ENCODE measurements around the gene TEX9.

DNA sequence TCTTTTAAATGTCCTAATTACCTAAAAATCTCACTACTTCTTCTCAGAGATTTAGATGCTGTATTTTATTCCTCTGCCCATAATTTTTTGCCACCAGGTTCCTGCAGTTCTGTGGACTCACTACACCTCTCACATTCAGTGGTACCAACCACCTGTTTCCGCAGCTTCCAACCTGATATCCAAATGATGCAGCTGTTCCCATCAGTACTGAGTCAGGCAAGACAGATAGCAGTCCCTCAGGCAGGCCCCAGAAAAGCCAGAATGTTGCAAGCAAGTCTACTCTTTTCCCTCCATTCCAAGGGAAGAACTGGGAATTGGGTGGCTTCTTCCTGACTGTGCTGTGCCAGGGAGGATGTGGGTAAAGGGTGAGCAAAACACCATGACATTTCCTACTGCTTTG is 60.8 kb downstream of the TEX9 start:
- TF ChIP-seq, protein P1, sequence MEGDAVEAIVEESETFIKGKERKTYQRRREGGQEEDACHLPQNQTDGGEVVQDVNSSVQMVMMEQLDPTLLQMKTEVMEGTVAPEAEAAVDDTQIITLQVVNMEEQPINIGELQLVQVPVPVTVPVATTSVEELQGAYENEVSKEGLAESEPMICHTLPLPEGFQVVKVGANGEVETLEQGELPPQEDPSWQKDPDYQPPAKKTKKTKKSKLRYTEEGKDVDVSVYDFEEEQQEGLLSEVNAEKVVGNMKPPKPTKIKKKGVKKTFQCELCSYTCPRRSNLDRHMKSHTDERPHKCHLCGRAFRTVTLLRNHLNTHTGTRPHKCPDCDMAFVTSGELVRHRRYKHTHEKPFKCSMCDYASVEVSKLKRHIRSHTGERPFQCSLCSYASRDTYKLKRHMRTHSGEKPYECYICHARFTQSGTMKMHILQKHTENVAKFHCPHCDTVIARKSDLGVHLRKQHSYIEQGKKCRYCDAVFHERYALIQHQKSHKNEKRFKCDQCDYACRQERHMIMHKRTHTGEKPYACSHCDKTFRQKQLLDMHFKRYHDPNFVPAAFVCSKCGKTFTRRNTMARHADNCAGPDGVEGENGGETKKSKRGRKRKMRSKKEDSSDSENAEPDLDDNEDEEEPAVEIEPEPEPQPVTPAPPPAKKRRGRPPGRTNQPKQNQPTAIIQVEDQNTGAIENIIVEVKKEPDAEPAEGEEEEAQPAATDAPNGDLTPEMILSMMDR (IDR thresholded peaks at IDR 0.05 in 8 of 11, conservative IDR thresholded peaks at IDR 0.05 in 3 of 11) = no peak
- no peak for TF ChIP-seq POLR2AphosphoS5 (IDR thresholded peaks at IDR 0.05)
